ENCODE measurements around the gene SIGLEC5. TPM values are rescaled to one million over a fixed set of nuclear protein-coding genes. Genes with fewer than 3 reads are reported as not detected.

The SIGLEC5 gene
- total and polyA plus RNA-seq, 2 donors, result 0.32 to 0.47 TPM

GRCh38 chr19:51610576-51610975 lies 19.6 kb downstream of the SIGLEC5 start:
- Histone ChIP-seq H3K36me3 (ENCODE audit: insufficient read depth) (no peaks in the 10 kb centered on the region), H3K4me3 (ENCODE audit: low read depth, low read length) (no peak overlapping the region), H3K27ac (ENCODE audit: low read depth) (no peak overlapping the region), H3K4me1 (ENCODE audit: insufficient read depth) (no peaks in the 10 kb centered on the region)
- 77% methylated on average over 1 of the region's 1 CpG for WGBS
- no peak for DNase-seq (ENCODE audit: extremely low spot score)

GRCh38 chr19:51607920-51608562 lies 22.2 kb downstream of the SIGLEC5 start:
- WGBS, result 22% methylated on average over 13 of the region's 13 CpGs
- Histone ChIP-seq H3K4me3 (ENCODE audit: low read depth, low read length) (no peak overlapping the region), H3K27ac (ENCODE audit: low read depth) (no peak overlapping the region), H3K36me3 (ENCODE audit: insufficient read depth) (no peaks in the 10 kb centered on the region), H3K4me1 (ENCODE audit: insufficient read depth) (no peaks in the 10 kb centered on the region)
- no peak for DNase-seq (ENCODE audit: extremely low spot score)

GRCh38 chr19:51607077-51607476 lies 23.1 kb downstream of the SIGLEC5 start:
- DNase-seq (ENCODE audit: extremely low spot score), result no peak
- Histone ChIP-seq H3K4me1 (ENCODE audit: insufficient read depth) (no peaks in the 10 kb centered on the region), H3K4me3 (ENCODE audit: low read depth, low read length) (no peak overlapping the region), H3K36me3 (ENCODE audit: insufficient read depth) (no peaks in the 10 kb centered on the region), H3K27ac (ENCODE audit: low read depth) (no peak overlapping the region)
- 64% methylated on average over 6 of the region's 6 CpGs for WGBS

- no peak overlapping the region for H3K4me3 ChIP-seq (ENCODE audit: low read depth, low read length)
- no peaks in the 10 kb centered on the region for H3K4me1 ChIP-seq (ENCODE audit: insufficient read depth)
- no peaks in the 10 kb centered on the region for H3K36me3 ChIP-seq (ENCODE audit: insufficient read depth)
- DNase-seq (ENCODE audit: extremely low spot score), result no peak
- H3K27ac ChIP-seq (ENCODE audit: low read depth), result no peak overlapping the region
- 89% methylated on average over 20 of the region's 20 CpGs for WGBS
Measured at GRCh38 chr19:51602189-51602854, 27.9 kb downstream of the SIGLEC5 start.

GRCh38 chr19:51600940-51601580 lies 29.1 kb downstream of the SIGLEC5 start:
- Histone ChIP-seq H3K27ac (ENCODE audit: low read depth) (no peak overlapping the region), H3K4me1 (ENCODE audit: insufficient read depth) (no peaks in the 10 kb centered on the region), H3K4me3 (ENCODE audit: low read depth, low read length) (no peak overlapping the region), H3K36me3 (ENCODE audit: insufficient read depth) (no peaks in the 10 kb centered on the region)
- 8% methylated on average over 59 of the region's 59 CpGs for WGBS
- DNase-seq (ENCODE audit: extremely low spot score), result no peak

- WGBS, result 93% methylated on average over 10 of the region's 10 CpGs
- Histone ChIP-seq H3K36me3 (ENCODE audit: insufficient read depth) (no peaks in the 10 kb centered on the region), H3K4me3 (ENCODE audit: low read depth, low read length) (no peak overlapping the region), H3K4me1 (ENCODE audit: insufficient read depth) (no peaks in the 10 kb centered on the region), H3K27ac (ENCODE audit: low read depth) (no peak overlapping the region)
- DNase-seq (ENCODE audit: extremely low spot score), result no peak
Measured at GRCh38 chr19:51599084-51599483, 31.1 kb downstream of the SIGLEC5 start.

- WGBS, result 94% methylated on average over 31 of the region's 31 CpGs
- no peak for DNase-seq (ENCODE audit: extremely low spot score)
- H3K27ac ChIP-seq (ENCODE audit: low read depth), result no peak overlapping the region
- no peaks in the 10 kb centered on the region for H3K4me1 ChIP-seq (ENCODE audit: insufficient read depth)
- H3K36me3 ChIP-seq (ENCODE audit: insufficient read depth), result no peaks in the 10 kb centered on the region
- no peak overlapping the region for H3K4me3 ChIP-seq (ENCODE audit: low read depth, low read length)
Measured at GRCh38 chr19:51598159-51598915, 31.9 kb downstream of the SIGLEC5 start.

- Histone ChIP-seq H3K36me3 (ENCODE audit: insufficient read depth) (no peaks in the 10 kb centered on the region), H3K27ac (ENCODE audit: low read depth) (no peak overlapping the region), H3K4me3 (ENCODE audit: low read depth, low read length) (no peak overlapping the region), H3K4me1 (ENCODE audit: insufficient read depth) (no peaks in the 10 kb centered on the region)
- DNase-seq (ENCODE audit: extremely low spot score), result no peak
- WGBS, result 72% methylated on average over 8 of the region's 8 CpGs
Measured at GRCh38 chr19:51595190-51596175, 34.7 kb downstream of the SIGLEC5 start.

GRCh38 chr19:51594774-51595109 lies 35.5 kb downstream of the SIGLEC5 start:
- H3K36me3 ChIP-seq (ENCODE audit: insufficient read depth), result no peaks in the 10 kb centered on the region
- no peak overlapping the region for H3K27ac ChIP-seq (ENCODE audit: low read depth)
- H3K4me3 ChIP-seq (ENCODE audit: low read depth, low read length), result peak overlapping the region; percentile 49
- WGBS, result 12% methylated on average over 6 of the region's 6 CpGs
- H3K4me1 ChIP-seq (ENCODE audit: insufficient read depth), result no peaks in the 10 kb centered on the region
- DNase-seq (ENCODE audit: extremely low spot score), result no peak

- Histone ChIP-seq H3K36me3 (ENCODE audit: insufficient read depth) (no peaks in the 10 kb centered on the region), H3K27ac (ENCODE audit: low read depth) (no peak overlapping the region), H3K4me1 (ENCODE audit: insufficient read depth) (no peaks in the 10 kb centered on the region), H3K4me3 (ENCODE audit: low read depth, low read length) (peak overlapping the region; percentile 49)
- peak; percentile 93 for DNase-seq (ENCODE audit: extremely low spot score)
- under 1% methylated on average over 61 of the region's 61 CpGs for WGBS
Measured at GRCh38 chr19:51593969-51594773, 36.0 kb downstream of the SIGLEC5 start.

- DNase-seq (ENCODE audit: extremely low spot score), result no peak
- Histone ChIP-seq H3K36me3 (ENCODE audit: insufficient read depth) (no peaks in the 10 kb centered on the region), H3K27ac (ENCODE audit: low read depth) (no peak overlapping the region), H3K4me1 (ENCODE audit: insufficient read depth) (no peaks in the 10 kb centered on the region), H3K4me3 (ENCODE audit: low read depth, low read length) (peak overlapping the region; percentile 49)
- WGBS, result 28% methylated on average over 10 of the region's 10 CpGs
Measured at GRCh38 chr19:51593138-51593890, 36.9 kb downstream of the SIGLEC5 start.

GRCh38 chr19:51592521-51592920 lies 37.7 kb downstream of the SIGLEC5 start:
- no peak overlapping the region for H3K4me3 ChIP-seq (ENCODE audit: low read depth, low read length)
- no peak for DNase-seq (ENCODE audit: extremely low spot score)
- WGBS, result 75% methylated on average over 1 of the region's 1 CpG
- no peak overlapping the region for H3K27ac ChIP-seq (ENCODE audit: low read depth)
- no peaks in the 10 kb centered on the region for H3K36me3 ChIP-seq (ENCODE audit: insufficient read depth)
- no peaks in the 10 kb centered on the region for H3K4me1 ChIP-seq (ENCODE audit: insufficient read depth)
